Spleen (tissue), 11 donors: ENCODE results near the gene KMT2A. TPM values are rescaled to one million over a fixed set of nuclear protein-coding genes. Genes with fewer than 3 reads are reported as not detected.

ENCODE experiments used
- DNase-seq: peaks from one replicate; pipeline ENCODE4 v3.0.0-alpha.2; 2020
- H3K27ac ChIP-seq, 8 donors: fragments of 200-600 bp; sonication (generic) in 7 of 8; 1 replicate in 4 of 8; 2 replicates in 4 of 8; pipeline versions ENCODE4 v1.5.0 to v1.8.0; 2016 to 2021; ENCODE audit warnings: inconsistent platforms in 4 of 8, mild to moderate bottlenecking in 4 of 8, moderate library complexity in 1 of 8
- H3K27me3 ChIP-seq, 7 donors: fragments of 200-600 bp; sonication (generic) in 6 of 7; replicated peaks in 1 of 7; 1 replicate in 4 of 7; 2 replicates in 3 of 7; pipeline versions ENCODE4 v1.5.0 to v1.8.0; 2016 to 2021; ENCODE audit warnings: inconsistent platforms in 3 of 7, mild to moderate bottlenecking in 1 of 7
- H3K36me3 ChIP-seq, 6 donors: fragments of 200-600 bp; sonication (generic) in 5 of 6; 1 replicate in 4 of 6; 2 replicates in 2 of 6; pipeline versions ENCODE4 v1.5.0 to v1.8.0; 2016 to 2021; ENCODE audit warnings: inconsistent platforms in 2 of 6
- H3K4me1 ChIP-seq, 6 donors: fragments of 200-600 bp; sonication (generic) in 5 of 6; 1 replicate in 3 of 6; 2 replicates in 3 of 6; pipeline versions ENCODE4 v1.5.0 to v1.8.0; 2016 to 2021; ENCODE audit warnings: inconsistent platforms in 3 of 6
- H3K4me3 ChIP-seq, 8 donors: fragments of 200-600 bp; sonication (generic) in 7 of 8; 1 replicate in 4 of 8; 2 replicates in 4 of 8; pipeline versions ENCODE4 v1.5.0 to v1.8.0; 2016 to 2021; ENCODE audit warnings: inconsistent platforms in 4 of 8, mild to moderate bottlenecking in 4 of 8, moderate library complexity in 2 of 8
- H3K9me3 ChIP-seq, 8 donors: fragments of 200-600 bp; sonication (generic) in 7 of 8; 1 replicate in 4 of 8; 2 replicates in 4 of 8; pipeline versions ENCODE4 v1.5.0 to v1.8.0; 2016 to 2021; ENCODE audit warnings: inconsistent platforms in 4 of 8
- POLR2A ChIP-seq, 3 donors: fragments of 450-650 bp; IDR thresholded peaks; one replicate each; pipeline ENCODE4 v1.5.1; 2017; ENCODE audit warnings: antibody characterized with exemption in 3 of 3, mild to moderate bottlenecking in 1 of 3
- POLR2AphosphoS5 ChIP-seq, 3 donors: sonication (generic); formaldehyde crosslinking; IDR thresholded peaks; one replicate each; pipeline ENCODE4 v1.5.1; 2017; ENCODE audit warnings: antibody characterized with exemption in 3 of 3
- WGBS, 5 donors: extraction: QIAGEN DNeasy Blood & Tissue Kit in 3 of 5; methylation state at CpG; one replicate each; pipeline versions ENCODE4 v1.1.5 to v1.1.7; 2013 to 2018; 5-methylcytosine and 5-hydroxymethylcytosine counted together
- intact Hi-C: fragments of 100-400 bp; cut with DNase I; formaldehyde crosslinking; loops from one replicate; pipeline ENCODE4 v1.15.0; 2023; ENCODE audit warnings: low total_unique reads
- polyA plus RNA-seq, 3 donors: library from polyadenylated mRNA; stranded (reverse); fragments of 200-250 nt; gene quantifications; one replicate each; pipeline ENCODE4 v1.2.1, GENCODE V29; 2013
- total RNA-seq, 7 donors: library from RNA; depleted of rRNA in 3 of 7; stranded (reverse); fragments of >200 nt in 3 of 7; fragmentation: NEBNext Ultra II Directional in 4 of 7; extraction: Animal tissue kit (Norgen Biotek cat#: 25700) in 4 of 7; gene quantifications; one replicate each; pipeline versions ENCODE4 v1.1.0 to v1.2.1, GENCODE V29; 2016 to 2021
- TF ChIP-seq, protein P1 (sequence below), 11 experiments: fragments of 200-600 bp in 7 of 11; fragments of 450-650 bp in 4 of 11; sonication (generic) in 4 of 11; IDR thresholded peaks in 8 of 11; conservative IDR thresholded peaks in 3 of 11; 1 replicate in 7 of 11; 2 replicates in 4 of 11; pipeline versions ENCODE4 v1.4.0 to v1.8.0; 2016 to 2021; ENCODE audit warnings: antibody characterized with exemption in 11 of 11, inconsistent platforms in 4 of 11, mild to moderate bottlenecking in 1 of 11
- donor health status: healthy with polysubstance abuse.
- donor health status: DM: no; HTN: no; CAD: no; lungs with moderate emphysema.
- donor health status: DM: no; HTN: no; CAD: no.
- donor health status: Bipolar disorder and iron deficiency.
- donor health status: healthy.
- donor health status: DM: no; HTN: no; CAD: no.
- donor health status: DM: yes; HTN: yes; CAD: no.

The KMT2A gene
- total and polyA plus RNA-seq, 10 donors: 5.9 to 134 (median 103) TPM

DNA sequence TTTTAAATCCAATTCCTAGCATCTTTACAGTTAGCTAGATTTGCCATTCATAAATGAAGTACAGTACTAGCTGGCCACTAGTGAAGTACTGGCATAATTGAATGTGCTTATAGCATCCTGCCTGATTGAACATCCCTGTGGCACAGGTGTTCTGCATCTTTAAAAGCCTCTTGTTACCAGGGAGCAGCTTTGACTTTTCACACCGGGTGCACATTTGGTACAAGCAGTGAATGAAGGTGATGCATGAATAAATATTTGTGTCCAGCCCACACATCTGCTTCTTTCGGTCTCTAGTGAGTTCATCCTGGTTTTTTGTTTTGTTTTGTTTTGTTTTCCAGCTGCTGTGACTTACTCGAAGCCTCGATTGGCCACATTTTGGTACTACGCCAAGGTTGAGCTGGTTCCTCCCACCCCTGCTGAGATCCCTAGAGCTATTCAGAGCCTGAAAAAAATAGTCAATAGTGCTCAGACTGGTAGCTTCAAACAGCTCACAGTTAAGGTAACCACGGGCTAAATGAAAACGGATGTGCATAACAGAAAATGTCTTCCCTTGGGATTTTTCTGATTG, 29.6 kb upstream of the KMT2A start:
- intact Hi-C loops: no loop called here
- Histone ChIP-seq H3K27ac (no peak overlapping the region), H3K27me3 (no peaks in the 10 kb centered on the region), H3K9me3 (no peaks in the 10 kb centered on the region), H3K4me3 (no peak overlapping the region), H3K36me3 (peaks cover 0 to 70% (median 44%) of the 10 kb centered on the region in 6 donors), H3K4me1 (peaks cover 19 to 84% (median 42%) of the 10 kb centered on the region in 6 donors)
- no peak for DNase-seq
- WGBS, 5 donors: 58 to 86% (median 75%) methylated on average over 7 of the region's 7 CpGs
- no peak for TF ChIP-seq POLR2AphosphoS5 (IDR thresholded peaks at IDR 0.05)
- TF ChIP-seq POLR2A (IDR thresholded peaks at IDR 0.05): no peak
- TF ChIP-seq, protein P1, sequence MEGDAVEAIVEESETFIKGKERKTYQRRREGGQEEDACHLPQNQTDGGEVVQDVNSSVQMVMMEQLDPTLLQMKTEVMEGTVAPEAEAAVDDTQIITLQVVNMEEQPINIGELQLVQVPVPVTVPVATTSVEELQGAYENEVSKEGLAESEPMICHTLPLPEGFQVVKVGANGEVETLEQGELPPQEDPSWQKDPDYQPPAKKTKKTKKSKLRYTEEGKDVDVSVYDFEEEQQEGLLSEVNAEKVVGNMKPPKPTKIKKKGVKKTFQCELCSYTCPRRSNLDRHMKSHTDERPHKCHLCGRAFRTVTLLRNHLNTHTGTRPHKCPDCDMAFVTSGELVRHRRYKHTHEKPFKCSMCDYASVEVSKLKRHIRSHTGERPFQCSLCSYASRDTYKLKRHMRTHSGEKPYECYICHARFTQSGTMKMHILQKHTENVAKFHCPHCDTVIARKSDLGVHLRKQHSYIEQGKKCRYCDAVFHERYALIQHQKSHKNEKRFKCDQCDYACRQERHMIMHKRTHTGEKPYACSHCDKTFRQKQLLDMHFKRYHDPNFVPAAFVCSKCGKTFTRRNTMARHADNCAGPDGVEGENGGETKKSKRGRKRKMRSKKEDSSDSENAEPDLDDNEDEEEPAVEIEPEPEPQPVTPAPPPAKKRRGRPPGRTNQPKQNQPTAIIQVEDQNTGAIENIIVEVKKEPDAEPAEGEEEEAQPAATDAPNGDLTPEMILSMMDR (IDR thresholded peaks at IDR 0.05 in 8 of 11, conservative IDR thresholded peaks at IDR 0.05 in 3 of 11): no peak

DNA sequence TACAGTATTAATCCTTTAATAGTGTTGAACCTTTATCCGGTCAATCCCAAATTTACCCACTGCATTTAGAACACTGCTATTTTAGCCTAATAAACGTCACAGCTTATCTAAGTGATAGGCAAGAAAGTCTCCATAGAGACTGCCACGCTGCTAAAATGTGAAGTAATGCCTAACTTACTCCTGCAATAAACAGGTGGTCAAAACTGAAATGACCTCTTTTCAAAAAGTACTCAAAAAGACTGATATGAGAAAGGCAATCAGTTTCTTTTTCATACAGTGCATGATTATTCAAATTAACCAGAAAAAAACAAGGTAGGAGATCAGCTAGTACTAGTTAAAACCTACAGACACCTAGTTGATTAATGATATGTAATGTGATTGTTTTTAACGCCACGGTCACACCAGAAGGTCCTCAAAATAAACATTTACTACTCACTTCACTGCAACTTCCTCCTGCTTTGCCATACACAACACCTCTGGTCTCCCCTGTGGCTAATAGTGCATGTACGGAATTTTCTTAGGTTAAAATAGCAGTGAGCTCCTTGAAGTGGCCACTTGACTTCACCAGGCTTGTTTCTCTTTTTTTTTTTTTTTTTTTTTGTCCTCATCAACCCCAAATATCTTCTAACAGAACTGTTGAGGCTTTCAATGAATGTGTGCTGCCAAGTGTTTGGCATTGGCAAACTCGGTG, 26.1 kb upstream of the KMT2A start:
- DNase-seq: no peak
- intact Hi-C loops: no loop called here
- Histone ChIP-seq H3K4me1 (peaks cover 0 to 59% (median 12%) of the 10 kb centered on the region in 6 donors), H3K27me3 (no peaks in the 10 kb centered on the region), H3K36me3 (peaks cover 0 to 70% (median 46%) of the 10 kb centered on the region in 6 donors), H3K9me3 (no peaks in the 10 kb centered on the region), H3K4me3 (no peak overlapping the region), H3K27ac (peak overlapping the region in 1 of 8 donors; percentile 36)
- TF ChIP-seq POLR2AphosphoS5 (IDR thresholded peaks at IDR 0.05): no peak
- WGBS, 5 donors: 69 to 78% (median 77%) methylated on average over 7 of the region's 7 CpGs

DNA sequence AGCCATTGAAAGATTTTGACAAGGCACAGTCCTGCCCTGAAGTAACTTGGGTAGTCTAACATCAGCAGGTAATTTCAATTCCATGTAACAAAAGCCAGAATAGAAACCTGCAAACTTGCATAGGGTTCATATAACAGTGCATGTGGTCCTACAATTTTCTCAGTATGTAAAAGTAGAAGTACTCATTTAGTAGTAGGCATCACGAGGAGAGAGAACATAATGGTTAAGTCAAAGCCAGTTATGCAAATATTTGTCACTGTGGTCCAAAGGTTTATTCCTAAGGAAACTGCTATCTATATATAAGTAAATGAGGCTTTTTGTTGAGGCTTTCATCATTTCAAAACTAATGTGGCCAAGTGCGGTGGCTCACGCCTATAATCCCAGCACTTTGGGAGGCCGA, 24.8 kb upstream of the KMT2A start:
- H3K27me3 ChIP-seq: no peaks in the 10 kb centered on the region
- H3K36me3 ChIP-seq: peaks cover 0 to 57% (median 36%) of the 10 kb centered on the region in 6 donors
- WGBS, 5 donors: 82 to 93% (median 89%) methylated on average over 4 of the region's 4 CpGs
- no peak overlapping the region for H3K27ac ChIP-seq
- peaks cover 0 to 52% (median 8%) of the 10 kb centered on the region in 6 donors for H3K4me1 ChIP-seq
- H3K4me3 ChIP-seq: no peak overlapping the region
- TF ChIP-seq POLR2A (IDR thresholded peaks at IDR 0.05): no peak
- TF ChIP-seq, protein P1 (IDR thresholded peaks at IDR 0.05 in 8 of 11, conservative IDR thresholded peaks at IDR 0.05 in 3 of 11): no peak
- no peak for TF ChIP-seq POLR2AphosphoS5 (IDR thresholded peaks at IDR 0.05)
- no peaks in the 10 kb centered on the region for H3K9me3 ChIP-seq
- intact Hi-C loops: no loop called here
- DNase-seq: no peak

DNA sequence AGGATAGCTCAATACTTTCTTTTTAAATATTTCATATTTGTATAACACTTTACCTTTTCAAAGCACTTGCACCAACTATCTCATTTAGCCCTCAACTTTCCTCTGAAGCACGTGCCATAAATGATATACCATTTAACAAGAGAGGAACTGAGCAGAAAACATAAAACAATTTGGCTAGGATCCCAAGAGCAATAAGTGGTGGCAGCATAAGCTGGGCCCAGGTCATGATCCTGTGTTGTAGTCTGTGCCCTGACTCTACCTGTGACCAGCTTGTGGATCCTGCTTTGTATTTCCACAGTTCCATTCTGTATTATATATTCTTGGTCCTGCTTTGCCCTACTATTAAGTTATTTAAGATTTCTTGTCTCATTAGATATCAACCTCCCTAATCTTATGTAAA, 23.4 kb upstream of the KMT2A start:
- no peak for TF ChIP-seq POLR2AphosphoS5 (IDR thresholded peaks at IDR 0.05)
- no peak for TF ChIP-seq POLR2A (IDR thresholded peaks at IDR 0.05)
- TF ChIP-seq, protein P1 (IDR thresholded peaks at IDR 0.05 in 8 of 11, conservative IDR thresholded peaks at IDR 0.05 in 3 of 11): no peak
- peaks cover 0 to 41% (median 8%) of the 10 kb centered on the region in 6 donors for H3K4me1 ChIP-seq
- H3K9me3 ChIP-seq: no peaks in the 10 kb centered on the region
- intact Hi-C loops: no loop called here
- no peak overlapping the region for H3K4me3 ChIP-seq
- no peaks in the 10 kb centered on the region for H3K27me3 ChIP-seq
- no peak overlapping the region for H3K27ac ChIP-seq
- no peak for DNase-seq
- H3K36me3 ChIP-seq: peaks cover 0 to 43% (median 23%) of the 10 kb centered on the region in 6 donors
- 70 to 86% (median 79%) methylated on average over 1 of the region's 1 CpG for WGBS, 5 donors
